Endothelial cell of umbilical vein (primary cell): ENCODE results near the gene COL16A1. TPM values are rescaled to one million over a fixed set of nuclear protein-coding genes. Genes with fewer than 3 reads are reported as not detected.

Experiments
- BruUV-seq: library from RNA; stranded (reverse); fragments of 400-500 nt; replicated peaks from 2 replicates; lab custom pipeline; 2021; lab: Mats Ljungman, UMichigan
- CTCF ChIA-PET: fragments of 300-600, 350-600 bp; sonication (Branson Sonifier 250); formaldehyde crosslinking; loops from one replicate; lab custom pipeline; 2021; ENCODE audit warnings: antibody characterized with exemption, inconsistent platforms; lab: Charles Lee
- POLR2A ChIA-PET: fragments of 300-600, 350-600 bp; sonication (Branson Sonifier 250); formaldehyde crosslinking; loops from one replicate; lab custom pipeline; 2021; ENCODE audit warnings: antibody characterized with exemption, inconsistent platforms; lab: Charles Lee
- DNase-seq: peaks from one replicate; pipeline ENCODE4 v3.0.0-alpha.2; 2011; ENCODE audit warnings: low read depth, low spot score
- FAIRE-seq: peaks from 2 replicates; lab custom pipeline; 2011; peaks lifted over from hg19 to GRCh38; lab: Jason Lieb, UNC
- H2AFZ ChIP-seq: 2 replicates; pipeline ENCODE4 v1.6.0; 2012; ENCODE audit warnings: low read depth, low read length, control low read depth, inconsistent platforms
- H3K27ac ChIP-seq: 2 replicates; pipeline ENCODE4 v1.5.1; 2011; ENCODE audit warnings: low read depth, mild to moderate bottlenecking, control low read depth, low read length, moderate library complexity; ENCODE audit not compliant: insufficient read depth
- H3K27me3 ChIP-seq, 2 experiments: 2 replicates each; pipeline versions ENCODE4 v1.6.0 to v1.6.1; 2011; ENCODE audit warnings: low read length in 2 of 2, mixed read lengths in 1 of 2; ENCODE audit not compliant: control insufficient read depth in 2 of 2, insufficient read depth in 2 of 2
- H3K36me3 ChIP-seq, 2 experiments: 2 replicates in 1 of 2; 3 replicates in 1 of 2; pipeline ENCODE4 v1.5.1; 2011; ENCODE audit warnings: low read length in 2 of 2, mild to moderate bottlenecking in 1 of 2, moderate library complexity in 1 of 2; ENCODE audit not compliant: control insufficient read depth in 2 of 2, insufficient read depth in 2 of 2; ENCODE audit errors: extremely low read depth in 1 of 2
- H3K4me1 ChIP-seq: 3 replicates; pipeline ENCODE4 v1.5.1; 2011; ENCODE audit warnings: mild to moderate bottlenecking, low read length; ENCODE audit not compliant: control insufficient read depth, insufficient read depth; ENCODE audit errors: extremely low read depth
- H3K4me2 ChIP-seq: 2 replicates; pipeline ENCODE4 v1.6.1; 2011; ENCODE audit warnings: low read length, control low read depth, mixed read lengths; ENCODE audit not compliant: insufficient read depth
- H3K4me3 ChIP-seq, 3 experiments: fragments of 200-600 bp in 1 of 3; sonication (generic), shearing (Covaris generic) in 1 of 3; replicated peaks in 1 of 3; 2 replicates each; pipeline ENCODE4 v1.5.1; 2011 to 2016; ENCODE audit warnings: control low read depth in 3 of 3, low read length in 3 of 3, mild to moderate bottlenecking in 2 of 3, inconsistent platforms in 1 of 3, low read depth in 1 of 3, moderate library complexity in 1 of 3; ENCODE audit not compliant: insufficient read depth in 1 of 3
- H3K79me2 ChIP-seq: 2 replicates; pipeline ENCODE4 v1.6.0; 2012; ENCODE audit warnings: low read length, inconsistent platforms; ENCODE audit not compliant: control insufficient read depth, insufficient read depth
- H3K9ac ChIP-seq: replicated peaks from 2 replicates; pipeline ENCODE3; 2011; ENCODE audit warnings: low read length, control low read depth; ENCODE audit not compliant: insufficient read depth; ENCODE audit errors: extremely low read depth
- H3K9me1 ChIP-seq: replicated peaks from 3 replicates; pipeline ENCODE4 v1.6.0; 2011; ENCODE audit warnings: mild to moderate bottlenecking, low read length; ENCODE audit not compliant: control insufficient read depth, insufficient read depth; ENCODE audit errors: extremely low read depth
- H3K9me3 ChIP-seq: replicated peaks from 2 replicates; pipeline ENCODE4 v1.5.1; 2012; ENCODE audit warnings: low read length, inconsistent platforms; ENCODE audit not compliant: control insufficient read depth, insufficient read depth
- H4K20me1 ChIP-seq: replicated peaks from 2 replicates; pipeline ENCODE3; 2011; ENCODE audit warnings: mild to moderate bottlenecking, low read length; ENCODE audit not compliant: control insufficient read depth, insufficient read depth; ENCODE audit errors: extremely low read depth
- CTCF ChIP-seq, 2 donors: IDR thresholded peaks; 1 replicate in 1 of 2; 2 replicates in 1 of 2; pipeline ENCODE4 v1.5.1; 2011; ENCODE audit warnings: low read length in 2 of 2, mild to moderate bottlenecking in 2 of 2, moderate library complexity in 2 of 2, control low read depth in 1 of 2, inconsistent platforms in 1 of 2, low read depth in 1 of 2; ENCODE audit not compliant: insufficient read depth in 1 of 2; ENCODE audit errors: extremely low read depth in 1 of 2
- EZH2 ChIP-seq: IDR thresholded peaks from 2 replicates; pipeline ENCODE4 v1.6.1; 2012; ENCODE audit warnings: borderline replicate concordance, low read depth, mild to moderate bottlenecking, moderate library complexity, low read length, inconsistent platforms; ENCODE audit not compliant: severe bottlenecking
- FOS ChIP-seq: IDR thresholded peaks from 2 replicates; pipeline ENCODE4 v1.6.1; 2011; ENCODE audit warnings: mild to moderate bottlenecking, low read length, moderate library complexity, borderline replicate concordance; ENCODE audit not compliant: insufficient read depth
- GATA2 ChIP-seq: IDR thresholded peaks from 2 replicates; pipeline ENCODE4 v1.7.0; 2011; ENCODE audit warnings: low read depth, mild to moderate bottlenecking, moderate library complexity, mixed read lengths, low read length; ENCODE audit not compliant: insufficient read length, insufficient read depth
- JUN ChIP-seq: IDR thresholded peaks from 2 replicates; pipeline ENCODE4 v1.6.1; 2011; ENCODE audit warnings: borderline replicate concordance, low read depth; ENCODE audit not compliant: insufficient read length, insufficient read depth
- MAX ChIP-seq: IDR thresholded peaks from 2 replicates; pipeline ENCODE4 v1.6.1; 2011; ENCODE audit not compliant: insufficient read depth, insufficient read length
- MYC ChIP-seq: IDR thresholded peaks from one replicate; pipeline ENCODE4 v1.6.1; 2011; ENCODE audit warnings: mild to moderate bottlenecking, low read depth, low read length
- POLR2A ChIP-seq: IDR thresholded peaks from 2 replicates; pipeline ENCODE4 v1.6.1; 2012; ENCODE audit warnings: low read depth, mild to moderate bottlenecking, control low read depth, low read length
- POLR2AphosphoS5 ChIP-seq: IDR thresholded peaks from 2 replicates; pipeline ENCODE4 v1.6.1; 2012; ENCODE audit warnings: low read depth, mild to moderate bottlenecking, control low read depth, low read length, moderate library complexity; ENCODE audit not compliant: insufficient read depth
- dilution Hi-C: fragments of 300-500 bp; cut with MboI; formaldehyde crosslinking; loops from one replicate; pipeline ENCODE4 v1.15.0; 2019; ENCODE audit warnings: low sequenced_read_pairs; ENCODE audit not compliant: extremely low pct_ligation_motif_present
- intact Hi-C: fragments of 100-400 bp; cut with micrococcal nuclease; formaldehyde crosslinking; loops from one replicate; pipeline ENCODE4 v1.10.0; 2022
- polyA plus RNA-seq, 4 experiments: library from polyadenylated mRNA; depleted of rRNA in 3 of 4; stranded (reverse) in 3 of 4; unstranded in 1 of 4; fragments of >200 nt; gene quantifications; 2 replicates each; pipeline versions ENCODE4 v1.2.1 to v1.2.3, GENCODE V29; 2011 to 2012; ENCODE audit warnings: missing spikeins in 1 of 4
- total RNA-seq: library from RNA; stranded (reverse); gene quantifications from 2 replicates; pipeline ENCODE4 v1.2.3, GENCODE V29; 2021

Gene COL16A1
- total and polyA plus RNA-seq, 2 donors (not counting 3 experiments of a cell fraction or from before 2014, with no cell fraction given): 0.68 to 1.2 TPM

GRCh38 chr1:31653717-31654473 lies 49.9 kb downstream of the COL16A1 start:
- no peaks in the 10 kb centered on the region for H4K20me1 ChIP-seq
- TF ChIP-seq JUN (no peak), FOS (no peak), MYC (no peak), MAX (no peak), POLR2AphosphoS5 (no peak)
- H3K9me3 ChIP-seq: no peaks in the 10 kb centered on the region
- no peak overlapping the region for H2AFZ ChIP-seq
- no peaks in the 10 kb centered on the region for H3K9me1 ChIP-seq
- no peak overlapping the region for H3K4me2 ChIP-seq
- dilution Hi-C loops (no loop called here), intact Hi-C loops (no loop called here)
- no peaks in the 10 kb centered on the region for H3K4me1 ChIP-seq
- DNase-seq: no peak
- H3K79me2 ChIP-seq: no peaks in the 10 kb centered on the region
- FAIRE-seq: no peak
- H3K27ac ChIP-seq: no peak overlapping the region
- no peaks in the 10 kb centered on the region for H3K36me3 ChIP-seq
- no peak overlapping the region for H3K4me3 ChIP-seq
- POLR2A ChIA-PET: no interaction called here
- H3K27me3 ChIP-seq: no peaks in the 10 kb centered on the region
- H3K9ac ChIP-seq: no peak overlapping the region
- no TSS peak for BruUV-seq
- CTCF ChIA-PET: interaction anchor here (1.2 kb wide), 1 partner anchor 91 kb away, joined by 3 read pairs; no protein-coding TSS in a partner anchor

GRCh38 chr1:31652891-31653499 lies 50.8 kb downstream of the COL16A1 start:
- CTCF ChIA-PET: interaction anchor here (1.2 kb wide), 1 partner anchor 92 kb away, joined by 3 read pairs; no protein-coding TSS in a partner anchor
- no peaks in the 10 kb centered on the region for H3K9me1 ChIP-seq
- no peak overlapping the region for H2AFZ ChIP-seq
- no peak overlapping the region for H3K4me3 ChIP-seq
- BruUV-seq: no TSS peak
- no peak overlapping the region for H3K9ac ChIP-seq
- H3K4me1 ChIP-seq: no peaks in the 10 kb centered on the region
- intact Hi-C loops (no loop called here), dilution Hi-C loops (no loop called here)
- H3K27ac ChIP-seq: no peak overlapping the region
- TF ChIP-seq JUN (no peak), CTCF (IDR thresholded peaks at IDR 0.05; ENCODE audit: extremely low read depth in 1 of 2, insufficient read depth in 1 of 2, low read depth in 1 of 2, low read length in 2 of 2) (no peak), EZH2 (no peak), POLR2AphosphoS5 (no peak), FOS (no peak), MYC (no peak), POLR2A (no peak), GATA2 (no peak), MAX (no peak)
- H3K9me3 ChIP-seq: no peaks in the 10 kb centered on the region
- H3K36me3 ChIP-seq: no peaks in the 10 kb centered on the region
- no peaks in the 10 kb centered on the region for H4K20me1 ChIP-seq
- H3K27me3 ChIP-seq: no peaks in the 10 kb centered on the region
- POLR2A ChIA-PET: no interaction called here
- DNase-seq: no peak
- FAIRE-seq: no peak
- no peaks in the 10 kb centered on the region for H3K79me2 ChIP-seq
- H3K4me2 ChIP-seq: no peak overlapping the region
